OCI-LY7 (cell line): Measurements from ENCODE around the gene ZFYVE28. TPM values are rescaled to one million over a fixed set of nuclear protein-coding genes. Genes with fewer than 3 reads are reported as not detected.

Experiments
- BruUV-seq: library from RNA; stranded (reverse); fragments of 400-500 nt; replicated peaks from 2 replicates; lab custom pipeline; 2021; lab: Mats Ljungman, UMichigan
- CTCF ChIA-PET: fragments of 300-600 bp; sonication (Branson Sonifier 250); formaldehyde crosslinking; loops from one replicate; lab custom pipeline; 2022; ENCODE audit warnings: antibody characterized with exemption; ENCODE audit not compliant: unreplicated experiment; lab: Charles Lee
- POLR2A ChIA-PET: fragments of 300-600 bp; sonication (Branson Sonifier 250); formaldehyde crosslinking; loops from one replicate; lab custom pipeline; 2022; ENCODE audit warnings: antibody characterized with exemption; lab: Charles Lee
- DNase-seq: peaks from one replicate; pipeline ENCODE4 v3.0.0-alpha.2; 2015; ENCODE audit warnings: low spot score
- H2AFZ ChIP-seq: fragments of 200-600 bp; sonication (generic), shearing (Covaris generic); 2 replicates; pipeline ENCODE4 v1.6.1; 2014; ENCODE audit warnings: mild to moderate bottlenecking, antibody characterized with exemption, low read length, moderate library complexity
- H3K27ac ChIP-seq: fragments of 200-600 bp; sonication (generic); 2 replicates; pipeline ENCODE4 v1.5.1; 2014; ENCODE audit warnings: mixed run types, low read depth, mild to moderate bottlenecking, moderate library complexity, low read length, inconsistent platforms; ENCODE audit not compliant: poor library complexity, severe bottlenecking
- H3K36me3 ChIP-seq: fragments of 200-600 bp; sonication (generic); 2 replicates; pipeline ENCODE4 v1.6.1; 2014; ENCODE audit warnings: mild to moderate bottlenecking, antibody characterized with exemption, low read length, moderate library complexity, mixed read lengths; ENCODE audit not compliant: insufficient read depth
- H3K4me1 ChIP-seq: fragments of 200-600 bp; sonication (generic); 2 replicates; pipeline ENCODE4 v1.5.1; 2014; ENCODE audit warnings: mild to moderate bottlenecking, low read length; ENCODE audit not compliant: insufficient read depth, poor library complexity, severe bottlenecking
- H3K4me2 ChIP-seq: fragments of 200-600 bp; sonication (generic); 2 replicates; pipeline ENCODE4 v1.6.1; 2014; ENCODE audit warnings: mild to moderate bottlenecking, low read length
- H3K4me3 ChIP-seq: fragments of 200-600 bp; sonication (generic); 2 replicates; pipeline ENCODE4 v1.5.1; 2014; ENCODE audit warnings: mild to moderate bottlenecking, low read depth, low read length; ENCODE audit not compliant: poor library complexity, severe bottlenecking
- H3K79me2 ChIP-seq: fragments of 200-600 bp; sonication (generic); 2 replicates; pipeline ENCODE4 v1.6.1; 2016; ENCODE audit warnings: low read depth, mild to moderate bottlenecking, low read length, moderate library complexity, mixed read lengths; ENCODE audit not compliant: insufficient read depth
- H3K9me2 ChIP-seq: fragments of 200-600 bp; sonication (generic); 2 replicates; pipeline ENCODE4 v1.6.1; 2016; ENCODE audit warnings: mild to moderate bottlenecking, low read length, mixed read lengths; ENCODE audit not compliant: insufficient read depth
- H3K9me3 ChIP-seq: fragments of 200-600 bp; sonication (generic); 2 replicates; pipeline ENCODE4 v1.6.1; 2014; ENCODE audit warnings: mild to moderate bottlenecking, mixed run types, low read length, mixed read lengths
- H4K20me1 ChIP-seq: fragments of 200-600 bp; sonication (generic); 2 replicates; pipeline ENCODE4 v1.6.1; 2014; ENCODE audit warnings: mild to moderate bottlenecking, antibody characterized with exemption, low read length, moderate library complexity, mixed read lengths; ENCODE audit not compliant: insufficient read depth
- EZH2phosphoT487 ChIP-seq: fragments of 200-600 bp; sonication (generic); IDR thresholded peaks from 2 replicates; pipeline ENCODE4 v1.6.1; 2018; ENCODE audit warnings: low read depth, borderline replicate concordance, mild to moderate bottlenecking, mixed run types, antibody characterized with exemption, low read length, moderate library complexity, mixed read lengths
- intact Hi-C: fragments of 100-400 bp; cut with micrococcal nuclease; formaldehyde crosslinking; loops from one replicate; pipeline ENCODE4 v1.10.0; 2022; ENCODE audit not compliant: unreplicated experiment
- small RNA-seq: library from RNA; depleted of rRNA; stranded (forward); fragments of <200 nt; gene quantifications from one replicate; pipeline ENCODE3, GENCODE V24; 2014
- total RNA-seq, 2 experiments: library from RNA; depleted of rRNA in 1 of 2; stranded (reverse); fragments of >200 nt in 1 of 2; shearing (Covaris generic) in 1 of 2; gene quantifications; 2 replicates each; pipeline ENCODE4 v1.2.3, GENCODE V29; 2014 to 2022
- TF ChIP-seq, protein P1 (sequence below): fragments of 200-600 bp; sonication (generic); conservative IDR thresholded peaks from 2 replicates; pipeline ENCODE4 v1.5.1; 2014; ENCODE audit warnings: mild to moderate bottlenecking, antibody characterized with exemption, low read length, moderate library complexity, mixed read lengths

The ZFYVE28 gene
- total RNA-seq, 2 experiments from 2014 or later, result 0.32 TPM; not detected in 1

DNA sequence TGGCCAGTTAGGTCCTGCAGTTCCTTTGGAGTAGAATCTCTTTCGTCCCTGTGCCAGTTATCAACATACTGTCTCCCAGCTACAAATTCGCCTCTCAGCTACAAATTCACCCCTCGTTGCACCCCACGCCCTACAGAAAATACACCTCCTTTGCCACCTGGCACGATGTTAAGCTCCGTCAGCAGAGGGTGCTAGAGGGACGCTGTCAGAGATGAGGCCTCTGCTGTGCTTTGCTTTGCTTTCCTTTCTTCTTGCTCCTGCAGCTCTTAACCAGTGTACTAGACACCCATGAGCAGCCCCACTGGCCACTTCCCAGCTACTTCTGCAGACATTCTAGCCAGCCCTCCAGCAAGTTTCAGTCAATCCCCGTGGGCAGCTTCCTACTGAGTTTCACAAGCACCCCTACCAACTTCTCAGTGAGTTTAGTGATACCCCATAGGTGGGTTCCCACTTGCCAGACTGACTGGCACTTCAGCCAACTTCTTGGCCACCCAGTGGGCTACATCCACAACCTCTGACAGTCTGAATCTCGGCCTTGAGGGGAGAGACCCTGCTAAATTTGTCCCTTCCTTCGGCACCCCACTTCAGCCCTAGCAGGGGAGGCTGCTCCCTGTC lies 198.3 kb downstream of the ZFYVE28 start:
- TF ChIP-seq, protein P1, sequence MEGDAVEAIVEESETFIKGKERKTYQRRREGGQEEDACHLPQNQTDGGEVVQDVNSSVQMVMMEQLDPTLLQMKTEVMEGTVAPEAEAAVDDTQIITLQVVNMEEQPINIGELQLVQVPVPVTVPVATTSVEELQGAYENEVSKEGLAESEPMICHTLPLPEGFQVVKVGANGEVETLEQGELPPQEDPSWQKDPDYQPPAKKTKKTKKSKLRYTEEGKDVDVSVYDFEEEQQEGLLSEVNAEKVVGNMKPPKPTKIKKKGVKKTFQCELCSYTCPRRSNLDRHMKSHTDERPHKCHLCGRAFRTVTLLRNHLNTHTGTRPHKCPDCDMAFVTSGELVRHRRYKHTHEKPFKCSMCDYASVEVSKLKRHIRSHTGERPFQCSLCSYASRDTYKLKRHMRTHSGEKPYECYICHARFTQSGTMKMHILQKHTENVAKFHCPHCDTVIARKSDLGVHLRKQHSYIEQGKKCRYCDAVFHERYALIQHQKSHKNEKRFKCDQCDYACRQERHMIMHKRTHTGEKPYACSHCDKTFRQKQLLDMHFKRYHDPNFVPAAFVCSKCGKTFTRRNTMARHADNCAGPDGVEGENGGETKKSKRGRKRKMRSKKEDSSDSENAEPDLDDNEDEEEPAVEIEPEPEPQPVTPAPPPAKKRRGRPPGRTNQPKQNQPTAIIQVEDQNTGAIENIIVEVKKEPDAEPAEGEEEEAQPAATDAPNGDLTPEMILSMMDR, result peak; percentile 91
- no peak for TF ChIP-seq EZH2phosphoT487
- Histone ChIP-seq H3K4me3 (no peak overlapping the region), H3K4me1 (no peaks in the 10 kb centered on the region), H3K9me3 (no peaks in the 10 kb centered on the region), H3K36me3 (peaks cover 12% of the 10 kb centered on the region; the same call in 1 of the 2 replicates), H3K4me2 (no peak overlapping the region), H2AFZ (no peak overlapping the region), H4K20me1 (no peaks in the 10 kb centered on the region), H3K79me2 (no peaks in the 10 kb centered on the region), H3K27ac (no peak overlapping the region), H3K9me2 (no peaks in the 10 kb centered on the region)
- no TSS peak for BruUV-seq
- intact Hi-C loops, result loop anchor here (1.0 kb wide), 3 partner anchors 134 to 242 kb away; no protein-coding TSS in a partner anchor
- POLR2A ChIA-PET, result interaction anchor here (0.5 to 0.6 kb wide), 2 partner anchors 19 to 861 kb away, joined by 3 read pairs; no protein-coding TSS in a partner anchor
- DNase-seq, result peak; percentile 77
- CTCF ChIA-PET, result no interaction called here

Small RNA genes lying within 50 kb of the gene (small RNA-seq; reads per million reads assigned to genes)
- gene COX6B1P5, result not detected

Other genes starting within 250 kb of the ZFYVE28 start
- 15.9 and 20.1 TPM in 2 replicates for gene HAUS3, start 176.5 kb downstream of the ZFYVE28 start, total RNA-seq (2014; rRNA removed; shearing (Covaris generic))
- gene HAUS3, start 176.5 kb downstream of the ZFYVE28 start, total RNA-seq (2022), result 21.1 and 22.2 TPM in 2 replicates
- gene POLN, start 176.5 kb downstream of the ZFYVE28 start, total RNA-seq (2014; rRNA removed; shearing (Covaris generic)), result 2.7 and 4.4 TPM in 2 replicates
- gene POLN, start 176.5 kb downstream of the ZFYVE28 start, total RNA-seq (2022), result 3.5 and 4.0 TPM in 2 replicates
- gene MXD4, start 156.5 kb downstream of the ZFYVE28 start, total RNA-seq (2014; rRNA removed; shearing (Covaris generic)), result 2.4 and 3.0 TPM in 2 replicates
- 10.4 and 11.6 TPM in 2 replicates for gene MXD4, start 156.5 kb downstream of the ZFYVE28 start, total RNA-seq (2022)
- not detected in 2 replicates for gene CFAP99, start 310 bp upstream of the ZFYVE28 start, total RNA-seq (2014; rRNA removed; shearing (Covaris generic))
- gene CFAP99, start 310 bp upstream of the ZFYVE28 start, total RNA-seq (2022), result not detected in 2 replicates
- 63.6 and 65.0 TPM in 2 replicates for gene RNF4, start 50.5 kb upstream of the ZFYVE28 start, total RNA-seq (2014; rRNA removed; shearing (Covaris generic))
- gene RNF4, start 50.5 kb upstream of the ZFYVE28 start, total RNA-seq (2022), result 76.5 and 77.5 TPM in 2 replicates
- gene FAM193A, start 118.0 kb upstream of the ZFYVE28 start, total RNA-seq (2014; rRNA removed; shearing (Covaris generic)), result 17.1 and 17.8 TPM in 2 replicates
- gene FAM193A, start 118.0 kb upstream of the ZFYVE28 start, total RNA-seq (2022), result 36.7 and 38.6 TPM in 2 replicates